ENCODE measurements around the gene ATP1A1. TPM values are rescaled to one million over a fixed set of nuclear protein-coding genes. Genes with fewer than 3 reads are reported as not detected.

Gene ATP1A1
- total RNA-seq, 2 experiments from 2014 or later: 74.4 to 186 TPM

DNA sequence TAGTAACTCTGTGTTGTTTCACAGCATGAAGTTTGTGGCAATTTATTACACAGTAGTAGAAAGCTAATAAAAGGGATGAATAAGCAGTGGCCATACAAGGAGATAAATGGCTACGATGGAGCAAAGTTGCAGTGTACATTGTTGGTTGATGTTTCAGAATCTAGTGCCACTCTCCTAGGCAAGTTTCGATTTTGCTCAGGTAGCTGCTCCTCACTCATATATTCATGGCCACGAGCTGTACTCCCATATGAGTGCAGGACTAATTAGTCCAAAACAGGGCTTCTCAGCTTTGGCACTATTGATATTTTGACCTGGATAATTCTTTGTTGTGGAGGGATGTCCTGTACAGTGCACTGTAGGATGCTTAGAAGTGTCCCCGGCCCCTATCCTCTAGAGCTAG is 30.0 kb upstream of the ATP1A1 start:
- intact Hi-C loops (cut with micrococcal nuclease; ENCODE audit: unreplicated experiment): no loop called here
- no peaks in the 10 kb centered on the region for H3K9me3 ChIP-seq (ENCODE audit: low read length)
- DNase-seq (ENCODE audit: low spot score): no peak
- H3K79me2 ChIP-seq (ENCODE audit: insufficient read depth, low read depth, low read length): no peaks in the 10 kb centered on the region
- H2AFZ ChIP-seq (ENCODE audit: low read length): no peak overlapping the region
- CTCF ChIA-PET (ENCODE audit: unreplicated experiment): no interaction called here
- POLR2A ChIA-PET: interaction anchor here (0.6 to 1.3 kb wide), 3 partner anchors 17 to 717 kb away, joined by 3 to 4 read pairs (median 3); no protein-coding TSS in a partner anchor
- no peaks in the 10 kb centered on the region for H3K36me3 ChIP-seq (ENCODE audit: insufficient read depth, low read length)
- H3K4me2 ChIP-seq (ENCODE audit: low read length): no peak overlapping the region
- no peaks in the 10 kb centered on the region for H3K9me2 ChIP-seq (ENCODE audit: insufficient read depth, low read length)
- H4K20me1 ChIP-seq (ENCODE audit: insufficient read depth, low read length): no peaks in the 10 kb centered on the region
- H3K4me1 ChIP-seq (ENCODE audit: insufficient read depth, low read length, poor library complexity, severe bottlenecking): peaks cover 42% of the 10 kb centered on the region
- H3K27ac ChIP-seq (ENCODE audit: low read depth, low read length, poor library complexity, severe bottlenecking): no peak overlapping the region
- BruUV-seq (replicated peaks): no TSS peak
- TF ChIP-seq, protein P1, sequence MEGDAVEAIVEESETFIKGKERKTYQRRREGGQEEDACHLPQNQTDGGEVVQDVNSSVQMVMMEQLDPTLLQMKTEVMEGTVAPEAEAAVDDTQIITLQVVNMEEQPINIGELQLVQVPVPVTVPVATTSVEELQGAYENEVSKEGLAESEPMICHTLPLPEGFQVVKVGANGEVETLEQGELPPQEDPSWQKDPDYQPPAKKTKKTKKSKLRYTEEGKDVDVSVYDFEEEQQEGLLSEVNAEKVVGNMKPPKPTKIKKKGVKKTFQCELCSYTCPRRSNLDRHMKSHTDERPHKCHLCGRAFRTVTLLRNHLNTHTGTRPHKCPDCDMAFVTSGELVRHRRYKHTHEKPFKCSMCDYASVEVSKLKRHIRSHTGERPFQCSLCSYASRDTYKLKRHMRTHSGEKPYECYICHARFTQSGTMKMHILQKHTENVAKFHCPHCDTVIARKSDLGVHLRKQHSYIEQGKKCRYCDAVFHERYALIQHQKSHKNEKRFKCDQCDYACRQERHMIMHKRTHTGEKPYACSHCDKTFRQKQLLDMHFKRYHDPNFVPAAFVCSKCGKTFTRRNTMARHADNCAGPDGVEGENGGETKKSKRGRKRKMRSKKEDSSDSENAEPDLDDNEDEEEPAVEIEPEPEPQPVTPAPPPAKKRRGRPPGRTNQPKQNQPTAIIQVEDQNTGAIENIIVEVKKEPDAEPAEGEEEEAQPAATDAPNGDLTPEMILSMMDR (conservative IDR thresholded peaks at IDR 0.05; ENCODE audit: low read length): no peak
- no peak for TF ChIP-seq EZH2phosphoT487 (IDR thresholded peaks at IDR 0.05; ENCODE audit: borderline replicate concordance, low read depth, low read length)
- H3K4me3 ChIP-seq (ENCODE audit: low read depth, low read length, poor library complexity, severe bottlenecking): no peak overlapping the region

DNA sequence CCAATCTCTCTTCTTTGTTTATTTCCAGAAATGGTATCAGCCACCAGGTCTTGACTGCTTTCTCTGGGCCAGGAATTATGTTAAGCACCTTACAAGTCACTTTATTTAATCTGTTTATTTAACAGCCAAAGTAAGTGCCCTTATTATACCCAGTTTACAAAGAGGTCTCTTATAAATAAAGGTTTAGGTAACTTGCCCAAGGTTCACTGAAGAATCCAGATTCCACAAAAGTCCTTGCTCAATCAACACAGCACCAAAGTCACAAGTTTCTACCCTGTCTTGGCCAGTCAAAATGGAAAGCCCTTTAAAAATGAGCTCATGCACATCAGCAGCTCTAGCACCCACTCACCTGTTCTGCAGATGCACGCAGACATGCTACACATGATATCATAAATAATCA is 28.0 kb upstream of the ATP1A1 start:
- Histone ChIP-seq H3K27ac (ENCODE audit: low read depth, low read length, poor library complexity, severe bottlenecking) (no peak overlapping the region), H3K9me2 (ENCODE audit: insufficient read depth, low read length) (no peaks in the 10 kb centered on the region), H3K4me1 (ENCODE audit: insufficient read depth, low read length, poor library complexity, severe bottlenecking) (peaks cover 38% of the 10 kb centered on the region), H3K4me3 (ENCODE audit: low read depth, low read length, poor library complexity, severe bottlenecking) (no peak overlapping the region), H3K4me2 (ENCODE audit: low read length) (no peak overlapping the region; the same call in 1 of the 2 replicates), H3K79me2 (ENCODE audit: insufficient read depth, low read depth, low read length) (no peaks in the 10 kb centered on the region), H3K9me3 (ENCODE audit: low read length) (no peaks in the 10 kb centered on the region), H2AFZ (ENCODE audit: low read length) (peak overlapping the region; percentile 65; the same call in 1 of the 2 replicates), H3K36me3 (ENCODE audit: insufficient read depth, low read length) (no peaks in the 10 kb centered on the region), H4K20me1 (ENCODE audit: insufficient read depth, low read length) (no peaks in the 10 kb centered on the region)
- CTCF ChIA-PET (ENCODE audit: unreplicated experiment): no interaction called here
- intact Hi-C loops (cut with micrococcal nuclease; ENCODE audit: unreplicated experiment): no loop called here
- TF ChIP-seq, protein P1 (conservative IDR thresholded peaks at IDR 0.05; ENCODE audit: low read length): no peak
- no peak for TF ChIP-seq EZH2phosphoT487 (IDR thresholded peaks at IDR 0.05; ENCODE audit: borderline replicate concordance, low read depth, low read length)
- DNase-seq (ENCODE audit: low spot score): no peak
- POLR2A ChIA-PET: interaction anchor here (1.5 to 2.3 kb wide), 3 partner anchors 9 to 27 kb away, joined by 3 to 8 read pairs (median 6); no protein-coding TSS in a partner anchor
- BruUV-seq (replicated peaks): no TSS peak

DNA sequence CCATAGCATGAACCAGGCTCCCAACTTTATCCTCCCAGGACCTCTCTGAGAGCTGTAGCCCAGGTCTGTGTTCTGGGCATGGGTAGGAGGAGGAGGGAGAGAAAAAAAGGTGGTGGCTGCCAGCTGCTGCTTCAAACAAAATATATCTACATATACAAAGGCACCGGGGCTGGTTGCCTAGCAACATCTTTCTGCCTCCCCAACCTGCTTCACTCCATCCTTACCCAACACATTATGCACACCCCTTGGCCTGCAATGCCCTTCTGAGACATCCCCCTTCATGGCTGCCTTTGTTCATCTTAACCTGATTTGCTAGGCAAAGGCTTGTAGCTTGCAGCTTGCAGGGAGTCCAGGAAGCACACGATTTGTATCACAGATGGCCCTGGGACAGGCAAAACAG is 27.2 kb upstream of the ATP1A1 start:
- H3K9me3 ChIP-seq (ENCODE audit: low read length): no peaks in the 10 kb centered on the region
- H3K9me2 ChIP-seq (ENCODE audit: insufficient read depth, low read length): no peaks in the 10 kb centered on the region
- no peaks in the 10 kb centered on the region for H3K79me2 ChIP-seq (ENCODE audit: insufficient read depth, low read depth, low read length)
- no peak overlapping the region for H3K27ac ChIP-seq (ENCODE audit: low read depth, low read length, poor library complexity, severe bottlenecking)
- peak overlapping the region; percentile 65; the same call in 1 of the 2 replicates for H2AFZ ChIP-seq (ENCODE audit: low read length)
- H4K20me1 ChIP-seq (ENCODE audit: insufficient read depth, low read length): no peaks in the 10 kb centered on the region
- H3K36me3 ChIP-seq (ENCODE audit: insufficient read depth, low read length): no peaks in the 10 kb centered on the region
- intact Hi-C loops (cut with micrococcal nuclease; ENCODE audit: unreplicated experiment): no loop called here
- peaks cover 38% of the 10 kb centered on the region for H3K4me1 ChIP-seq (ENCODE audit: insufficient read depth, low read length, poor library complexity, severe bottlenecking)
- BruUV-seq (replicated peaks): no TSS peak
- peak overlapping the region; percentile 26 for H3K4me2 ChIP-seq (ENCODE audit: low read length)
- DNase-seq (ENCODE audit: low spot score): peak; percentile 43
- ChIA-PET CTCF (ENCODE audit: unreplicated experiment) (interaction anchor here (0.6 kb wide), 1 partner anchor 26 kb away, joined by 5 read pairs; no protein-coding TSS in a partner anchor), POLR2A (interaction anchor here (0.9 to 2.3 kb wide), 3 partner anchors 9 to 23 kb away, joined by 3 to 6 read pairs (median 3); no protein-coding TSS in a partner anchor)
- H3K4me3 ChIP-seq (ENCODE audit: low read depth, low read length, poor library complexity, severe bottlenecking): no peak overlapping the region
- no peak for TF ChIP-seq EZH2phosphoT487 (IDR thresholded peaks at IDR 0.05; ENCODE audit: borderline replicate concordance, low read depth, low read length)
- TF ChIP-seq, protein P1 (conservative IDR thresholded peaks at IDR 0.05; ENCODE audit: low read length): no peak

All from OCI-LY7 (cell line).